ENCODE data around the gene APOBEC3C. TPM values are rescaled to one million over a fixed set of nuclear protein-coding genes. Genes with fewer than 3 reads are reported as not detected.
A peak's percentile ranks its signal among the peaks of the same experiment; 100 is the strongest.

Gene APOBEC3C
- total RNA-seq, 1 experiment from 2014 or later: 32.1 TPM

DNA sequence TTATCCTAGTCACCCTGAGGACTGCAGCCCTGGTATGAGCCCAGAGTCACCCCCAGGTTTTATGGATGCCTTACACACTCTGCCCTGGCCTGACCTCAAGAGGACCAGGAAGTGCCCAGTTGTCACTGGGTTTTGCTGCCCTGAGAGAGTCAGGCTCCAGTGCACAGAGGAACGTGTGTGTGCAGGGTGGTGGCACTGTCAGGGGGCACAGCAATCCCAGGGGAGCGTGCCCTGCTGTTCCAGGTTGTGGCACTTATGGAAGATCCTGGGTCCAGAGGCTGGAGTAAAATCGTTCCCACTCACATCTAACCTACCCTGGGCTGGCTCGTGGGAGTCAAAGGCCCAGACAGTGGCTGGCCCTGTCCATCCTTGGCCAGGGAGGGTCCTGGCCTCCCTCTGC lies 49.1 kb upstream of the APOBEC3C start:
- no peak overlapping the region for H2AK5ac ChIP-seq (ENCODE audit: insufficient read length, low read length)
- H3K27ac ChIP-seq (ENCODE audit: insufficient read length, low read depth, low read length): no peak overlapping the region
- no peak overlapping the region for H3K56ac ChIP-seq (ENCODE audit: insufficient read length, low read depth, low read length)
- no peak overlapping the region for H2BK12ac ChIP-seq (ENCODE audit: insufficient read length, low read depth, low read length)
- H3K23me2 ChIP-seq (ENCODE audit: insufficient read length, low read depth, low read length, poor library complexity, severe bottlenecking): no peaks in the 10 kb centered on the region
- Mint-ChIP-seq H3K27me3 (ENCODE audit: low read depth) (peaks cover 6% of the 10 kb centered on the region), H3K9me3 (no peaks in the 10 kb centered on the region; a peak in 1 of 5 replicates), H3K36me3 (ENCODE audit: insufficient read depth in 1 of 3, low read depth in 3 of 3) (no peaks in the 10 kb centered on the region), H3K4me3 (no peak overlapping the region), H3K4me1 (peaks cover 19 to 29% of the 10 kb centered on the region in 2 experiments), H3K27ac (no peak overlapping the region)
- no CpG with 5 or more reads among the region's 4 CpGs for WGBS (ENCODE audit: extremely low coverage, insufficient read length, low lambda C conversion rate)
- H2BK15ac ChIP-seq (ENCODE audit: low read depth, low read length): no peak overlapping the region
- H3K18ac ChIP-seq (ENCODE audit: insufficient read length, low read depth, low read length): peak overlapping the region; percentile 25
- no peaks in the 10 kb centered on the region; the same call in 1 of the 2 replicates for H3K4me1 ChIP-seq (ENCODE audit: insufficient read depth, low read length)
- H3K9me3 ChIP-seq (ENCODE audit: control insufficient read depth, low read depth, low read length): no peaks in the 10 kb centered on the region
- H3K23ac ChIP-seq (ENCODE audit: insufficient read length, low read depth, low read length): no peak overlapping the region
- H3K14ac ChIP-seq (ENCODE audit: insufficient read depth, low read length): no peak overlapping the region
- no peak overlapping the region for H2BK20ac ChIP-seq (ENCODE audit: low read depth, low read length, poor library complexity, severe bottlenecking)
- H2BK120ac ChIP-seq (ENCODE audit: low read depth, low read length, poor library complexity, severe bottlenecking): no peak overlapping the region
- no peak overlapping the region for H2BK5ac ChIP-seq (ENCODE audit: insufficient read length, low read length)
- no peak overlapping the region for H4K91ac ChIP-seq (ENCODE audit: insufficient read length, low read depth, low read length)
- DNase-seq: no peak
- H3T11ph ChIP-seq (ENCODE audit: low read length): no peak overlapping the region
- no peaks in the 10 kb centered on the region for H3K79me2 ChIP-seq (ENCODE audit: insufficient read depth, low read length)
- no peak overlapping the region for H3K4me2 ChIP-seq (ENCODE audit: insufficient read depth, insufficient read length, low read length)
- no peaks in the 10 kb centered on the region for H3K79me1 ChIP-seq (ENCODE audit: insufficient read depth, low read depth, low read length, poor library complexity, severe bottlenecking)
- no peak overlapping the region for H2AFZ ChIP-seq (ENCODE audit: low read length)
- H3K4ac ChIP-seq (ENCODE audit: low read depth, low read length): no peak overlapping the region
- TF ChIP-seq, protein P1, sequence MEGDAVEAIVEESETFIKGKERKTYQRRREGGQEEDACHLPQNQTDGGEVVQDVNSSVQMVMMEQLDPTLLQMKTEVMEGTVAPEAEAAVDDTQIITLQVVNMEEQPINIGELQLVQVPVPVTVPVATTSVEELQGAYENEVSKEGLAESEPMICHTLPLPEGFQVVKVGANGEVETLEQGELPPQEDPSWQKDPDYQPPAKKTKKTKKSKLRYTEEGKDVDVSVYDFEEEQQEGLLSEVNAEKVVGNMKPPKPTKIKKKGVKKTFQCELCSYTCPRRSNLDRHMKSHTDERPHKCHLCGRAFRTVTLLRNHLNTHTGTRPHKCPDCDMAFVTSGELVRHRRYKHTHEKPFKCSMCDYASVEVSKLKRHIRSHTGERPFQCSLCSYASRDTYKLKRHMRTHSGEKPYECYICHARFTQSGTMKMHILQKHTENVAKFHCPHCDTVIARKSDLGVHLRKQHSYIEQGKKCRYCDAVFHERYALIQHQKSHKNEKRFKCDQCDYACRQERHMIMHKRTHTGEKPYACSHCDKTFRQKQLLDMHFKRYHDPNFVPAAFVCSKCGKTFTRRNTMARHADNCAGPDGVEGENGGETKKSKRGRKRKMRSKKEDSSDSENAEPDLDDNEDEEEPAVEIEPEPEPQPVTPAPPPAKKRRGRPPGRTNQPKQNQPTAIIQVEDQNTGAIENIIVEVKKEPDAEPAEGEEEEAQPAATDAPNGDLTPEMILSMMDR (conservative IDR thresholded peaks at IDR 0.05): no peak
- no peaks in the 10 kb centered on the region for H3K27me3 ChIP-seq (ENCODE audit: insufficient read depth, low read length)
- H4K8ac ChIP-seq (replicated peaks; ENCODE audit: insufficient read length, low read depth, low read length): no peak overlapping the region
- H4K20me1 ChIP-seq (ENCODE audit: control insufficient read depth, insufficient read depth, insufficient read length): no peaks in the 10 kb centered on the region
- no peak overlapping the region for H4K5ac ChIP-seq (ENCODE audit: insufficient read length, low read depth, low read length)
- no peak overlapping the region for H3K9ac ChIP-seq (ENCODE audit: extremely low read depth, insufficient read length, low read length)
